Left lung (tissue), 10 donors: Measurements from ENCODE around the gene HOTAIR. TPM values are rescaled to one million over a fixed set of nuclear protein-coding genes. Genes with fewer than 3 reads are reported as not detected.

Experiments used
- ATAC-seq: fragments of 200-7000 bp; cut with Tn5 transposase; one replicate; pipeline ENCODE4 v1.9.1; 2020; ENCODE audit warnings: moderate library complexity
- DNase-seq, 4 donors: peaks; one replicate each; pipeline ENCODE4 v3.0.0-alpha.2; 2013 to 2020
- H3K27ac ChIP-seq, 2 donors: fragments of 200-600 bp; sonication (generic) in 1 of 2; one replicate each; pipeline versions ENCODE4 v1.5.0 to v1.8.0; 2020 to 2021
- H3K27me3 ChIP-seq, 2 donors: fragments of 200-600 bp; sonication (generic) in 1 of 2; one replicate each; pipeline versions ENCODE4 v1.5.0 to v1.8.0; 2020 to 2021
- H3K36me3 ChIP-seq, 2 donors: fragments of 200-600 bp; sonication (generic) in 1 of 2; one replicate each; pipeline versions ENCODE4 v1.5.0 to v1.8.0; 2020 to 2021
- H3K4me1 ChIP-seq, 2 donors: fragments of 200-600 bp; one replicate each; pipeline ENCODE4 v1.8.0; 2021
- H3K4me3 ChIP-seq, 2 donors: fragments of 200-600 bp; sonication (generic) in 1 of 2; one replicate each; pipeline versions ENCODE4 v1.5.0 to v1.8.0; 2020 to 2021; ENCODE audit warnings: mild to moderate bottlenecking in 1 of 2
- H3K9me3 ChIP-seq, 2 donors: fragments of 200-600 bp; sonication (generic) in 1 of 2; one replicate each; pipeline versions ENCODE4 v1.5.0 to v1.8.0; 2020 to 2021
- intact Hi-C, 2 donors: fragments of 100-400 bp; cut with DNase I; formaldehyde crosslinking; loops; one replicate each; pipeline versions ENCODE4 v1.11.2 to v1.14.2; 2022
- polyA plus RNA-seq, 6 donors: library from polyadenylated mRNA; unstranded; fragments of 120-200 nt; gene quantifications; one replicate each; pipeline ENCODE4 v1.2.1, GENCODE V29; 2013; ENCODE audit not compliant: insufficient read length in 6 of 6
- total RNA-seq, 2 donors: library from RNA; stranded (reverse); fragmentation: NEBNext Ultra II Directional; extraction: Animal tissue kit (Norgen Biotek cat#: 25700); gene quantifications; one replicate each; pipeline ENCODE4 v1.2.1, GENCODE V29; 2021
- TF ChIP-seq, protein P1 (sequence below), 2 donors: fragments of 200-600 bp; sonication (generic) in 1 of 2; IDR thresholded peaks; one replicate each; pipeline versions ENCODE4 v1.5.0 to v1.8.0; 2021; ENCODE audit warnings: antibody characterized with exemption in 2 of 2
- donor health status: DM: no; HTN: yes; CAD: no.
- donor health status: DM: no; HTN: no; CAD: no.

The HOTAIR gene
- total and polyA plus RNA-seq, 8 donors = not detected

DNA sequence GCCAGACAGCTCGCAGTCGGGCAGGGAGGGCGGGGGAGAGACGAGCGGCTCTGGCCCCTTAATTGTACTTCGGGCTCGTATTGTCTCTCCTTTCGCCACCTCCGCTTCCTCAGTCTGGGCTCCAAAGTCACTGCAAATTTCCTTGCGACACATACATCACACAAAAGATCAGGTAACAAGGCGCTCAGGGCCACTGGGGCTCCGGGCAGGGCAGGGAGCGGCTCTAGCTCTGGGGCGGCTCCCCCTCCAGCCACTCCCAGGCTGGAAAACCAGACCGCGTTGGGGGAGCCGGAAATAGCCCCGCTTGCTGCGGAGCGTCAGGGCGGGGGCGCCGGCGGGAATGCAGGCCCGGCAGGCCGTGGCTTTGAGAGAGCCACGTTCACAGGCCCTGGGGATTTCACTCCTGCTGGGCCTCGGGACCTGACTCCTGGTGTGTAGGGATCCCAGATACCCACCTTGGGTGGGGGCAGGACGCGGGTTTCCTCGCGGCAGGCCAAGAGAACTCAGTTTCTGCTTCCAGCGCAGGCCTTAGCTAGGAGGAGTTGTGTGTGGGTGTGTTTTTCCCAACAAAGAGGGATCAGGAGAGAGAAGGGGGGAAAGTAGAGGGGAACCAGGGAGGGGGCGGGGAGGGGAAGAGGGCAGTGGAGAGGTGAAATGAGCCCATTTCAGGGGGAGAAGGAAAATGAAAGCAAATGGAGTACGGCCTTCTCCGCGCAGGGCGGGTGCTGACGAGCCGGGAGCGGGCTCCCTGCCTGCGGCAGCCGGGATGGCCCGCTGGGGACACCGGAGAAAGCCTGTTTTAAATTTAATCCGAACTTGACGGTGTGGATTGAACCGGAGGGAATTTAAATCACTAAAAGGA is 20.9 kb upstream of the HOTAIR start:
- Histone ChIP-seq H3K9me3 (no peaks in the 10 kb centered on the region), H3K27me3 (peaks cover 100% of the 10 kb centered on the region in 2 donors), H3K4me3 (peak overlapping the region; percentile 24 to 41), H3K27ac (no peak overlapping the region), H3K36me3 (no peaks in the 10 kb centered on the region), H3K4me1 (peaks cover 17 to 33% of the 10 kb centered on the region in 2 donors)
- TF ChIP-seq, protein P1, sequence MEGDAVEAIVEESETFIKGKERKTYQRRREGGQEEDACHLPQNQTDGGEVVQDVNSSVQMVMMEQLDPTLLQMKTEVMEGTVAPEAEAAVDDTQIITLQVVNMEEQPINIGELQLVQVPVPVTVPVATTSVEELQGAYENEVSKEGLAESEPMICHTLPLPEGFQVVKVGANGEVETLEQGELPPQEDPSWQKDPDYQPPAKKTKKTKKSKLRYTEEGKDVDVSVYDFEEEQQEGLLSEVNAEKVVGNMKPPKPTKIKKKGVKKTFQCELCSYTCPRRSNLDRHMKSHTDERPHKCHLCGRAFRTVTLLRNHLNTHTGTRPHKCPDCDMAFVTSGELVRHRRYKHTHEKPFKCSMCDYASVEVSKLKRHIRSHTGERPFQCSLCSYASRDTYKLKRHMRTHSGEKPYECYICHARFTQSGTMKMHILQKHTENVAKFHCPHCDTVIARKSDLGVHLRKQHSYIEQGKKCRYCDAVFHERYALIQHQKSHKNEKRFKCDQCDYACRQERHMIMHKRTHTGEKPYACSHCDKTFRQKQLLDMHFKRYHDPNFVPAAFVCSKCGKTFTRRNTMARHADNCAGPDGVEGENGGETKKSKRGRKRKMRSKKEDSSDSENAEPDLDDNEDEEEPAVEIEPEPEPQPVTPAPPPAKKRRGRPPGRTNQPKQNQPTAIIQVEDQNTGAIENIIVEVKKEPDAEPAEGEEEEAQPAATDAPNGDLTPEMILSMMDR (IDR thresholded peaks at IDR 0.05) = no peak
- DNase-seq = peak in 2 of 4 donors; percentile 46 to 71
- intact Hi-C loops = no loop called here
- peak; percentile 57 for ATAC-seq

- intact Hi-C loops = no loop called here
- ATAC-seq = no peak
- Histone ChIP-seq H3K36me3 (no peaks in the 10 kb centered on the region), H3K4me3 (peak overlapping the region in 1 of 2 donors; percentile 41), H3K27ac (no peak overlapping the region), H3K4me1 (peaks cover 12 to 26% of the 10 kb centered on the region in 2 donors), H3K27me3 (peaks cover 100% of the 10 kb centered on the region in 2 donors), H3K9me3 (no peaks in the 10 kb centered on the region)
- TF ChIP-seq, protein P1 (IDR thresholded peaks at IDR 0.05) = no peak
- no peak for DNase-seq
Measured at GRCh38 chr12:53995002-53995377, 20.2 kb upstream of the HOTAIR start.

DNA sequence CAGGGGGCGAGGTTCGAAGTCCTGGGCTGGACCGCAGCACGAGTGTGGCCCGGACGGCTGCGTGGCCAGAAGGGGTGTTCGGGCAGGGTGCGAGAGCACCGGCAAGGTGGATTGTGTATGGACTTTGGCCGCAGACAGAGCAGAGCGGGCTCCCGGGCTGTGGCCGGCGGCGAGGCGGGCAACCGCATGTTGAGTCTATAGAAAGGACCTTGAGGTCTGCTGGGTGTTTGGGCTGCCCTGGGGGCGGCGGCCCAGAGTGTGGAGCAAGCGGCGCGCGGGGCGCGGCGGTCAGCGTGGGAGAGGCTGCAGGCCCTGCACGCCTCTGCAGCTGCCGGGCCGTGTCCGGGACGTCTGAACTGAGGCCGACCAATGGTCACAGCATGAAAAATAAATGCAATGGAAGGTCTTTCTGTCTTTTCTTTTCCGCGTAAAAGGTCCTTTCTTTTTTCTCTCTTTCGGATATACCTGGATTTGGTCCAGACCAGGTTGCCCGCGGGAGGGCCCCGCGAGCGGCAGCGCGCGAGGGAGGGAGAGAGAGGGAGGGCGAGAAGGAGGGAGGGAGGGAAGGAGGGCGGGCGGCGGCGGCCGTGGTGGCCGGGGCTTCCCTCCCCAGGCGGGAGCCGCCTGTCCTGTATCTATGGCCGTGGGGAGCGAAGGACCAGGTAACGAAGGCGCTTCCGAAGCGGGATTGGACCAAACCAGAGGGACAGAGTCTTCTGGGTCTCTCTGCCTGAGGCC is 19.7 kb upstream of the HOTAIR start:
- TF ChIP-seq, protein P1 (IDR thresholded peaks at IDR 0.05) = no peak
- H3K4me1 ChIP-seq = peaks cover 11 to 27% of the 10 kb centered on the region in 2 donors
- no peak overlapping the region for H3K27ac ChIP-seq
- no peak overlapping the region for H3K4me3 ChIP-seq
- no peaks in the 10 kb centered on the region for H3K36me3 ChIP-seq
- ATAC-seq = no peak
- H3K27me3 ChIP-seq = peaks cover 100% of the 10 kb centered on the region in 2 donors
- no peak for DNase-seq
- intact Hi-C loops = no loop called here
- H3K9me3 ChIP-seq = no peaks in the 10 kb centered on the region

DNA sequence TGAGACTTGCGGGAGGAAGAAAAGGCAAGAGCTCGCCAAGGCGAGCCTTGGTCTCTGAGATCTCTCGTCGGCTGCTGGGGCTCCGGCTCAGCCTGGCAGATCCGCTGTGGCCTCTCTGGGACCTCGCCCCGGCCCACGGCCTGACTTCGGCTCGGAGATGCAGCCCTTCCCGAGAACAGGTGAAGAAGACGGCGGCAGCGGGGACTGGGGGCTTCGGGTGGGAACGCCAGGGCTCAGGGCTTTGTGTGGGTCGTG is 19.2 kb upstream of the HOTAIR start:
- Histone ChIP-seq H3K9me3 (no peaks in the 10 kb centered on the region), H3K36me3 (no peaks in the 10 kb centered on the region), H3K27me3 (peaks cover 100% of the 10 kb centered on the region in 2 donors), H3K4me3 (no peak overlapping the region), H3K27ac (no peak overlapping the region), H3K4me1 (peaks cover 11 to 32% of the 10 kb centered on the region in 2 donors)
- ATAC-seq (no peak), DNase-seq (peak in 1 of 4 donors; percentile 78)
- intact Hi-C loops = no loop called here
- TF ChIP-seq, protein P1 (IDR thresholded peaks at IDR 0.05) = no peak
